ENCODE data around the gene SLC35E4.

DNA sequence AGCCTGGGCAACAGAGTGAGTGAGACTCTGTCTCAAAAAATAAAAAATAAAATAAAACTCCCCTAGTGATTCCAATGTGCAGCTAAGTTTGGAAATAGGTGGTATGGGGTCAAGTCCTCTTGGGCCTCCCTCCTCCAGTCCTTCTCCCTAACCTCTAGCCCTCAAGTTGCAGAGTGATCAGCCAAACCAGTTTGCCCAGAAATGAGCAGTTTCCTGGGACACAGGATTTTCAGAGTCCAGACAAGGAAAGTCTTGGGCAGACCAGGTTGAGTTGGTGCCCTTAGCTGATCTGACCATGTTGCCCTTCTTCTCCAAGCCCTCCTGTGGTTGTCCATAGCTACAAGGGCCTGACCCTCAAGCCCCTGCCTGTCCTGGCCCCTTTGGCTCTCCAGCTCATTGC is 20.7 kb upstream of the SLC35E4 start:
- TF ChIP-seq, protein P1, sequence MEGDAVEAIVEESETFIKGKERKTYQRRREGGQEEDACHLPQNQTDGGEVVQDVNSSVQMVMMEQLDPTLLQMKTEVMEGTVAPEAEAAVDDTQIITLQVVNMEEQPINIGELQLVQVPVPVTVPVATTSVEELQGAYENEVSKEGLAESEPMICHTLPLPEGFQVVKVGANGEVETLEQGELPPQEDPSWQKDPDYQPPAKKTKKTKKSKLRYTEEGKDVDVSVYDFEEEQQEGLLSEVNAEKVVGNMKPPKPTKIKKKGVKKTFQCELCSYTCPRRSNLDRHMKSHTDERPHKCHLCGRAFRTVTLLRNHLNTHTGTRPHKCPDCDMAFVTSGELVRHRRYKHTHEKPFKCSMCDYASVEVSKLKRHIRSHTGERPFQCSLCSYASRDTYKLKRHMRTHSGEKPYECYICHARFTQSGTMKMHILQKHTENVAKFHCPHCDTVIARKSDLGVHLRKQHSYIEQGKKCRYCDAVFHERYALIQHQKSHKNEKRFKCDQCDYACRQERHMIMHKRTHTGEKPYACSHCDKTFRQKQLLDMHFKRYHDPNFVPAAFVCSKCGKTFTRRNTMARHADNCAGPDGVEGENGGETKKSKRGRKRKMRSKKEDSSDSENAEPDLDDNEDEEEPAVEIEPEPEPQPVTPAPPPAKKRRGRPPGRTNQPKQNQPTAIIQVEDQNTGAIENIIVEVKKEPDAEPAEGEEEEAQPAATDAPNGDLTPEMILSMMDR (conservative IDR thresholded peaks at IDR 0.05), result no peak
- TF ChIP-seq ZFX (IDR thresholded peaks at IDR 0.05), result no peak

All from C4-2B (cell line).